ENCODE data around the gene MYO1F. TPM values are rescaled to one million over a fixed set of nuclear protein-coding genes. Genes with fewer than 3 reads are reported as not detected.
"Not testable (repeated sequence)": the region's sequence is repeated elsewhere in the genome, so short reads cannot be mapped to it uniquely, and the experiment has no call there.

Gene MYO1F
- total RNA-seq, 4 donors from 2014 or later: 5.1 to 21.5 (median 6.0) TPM

DNA sequence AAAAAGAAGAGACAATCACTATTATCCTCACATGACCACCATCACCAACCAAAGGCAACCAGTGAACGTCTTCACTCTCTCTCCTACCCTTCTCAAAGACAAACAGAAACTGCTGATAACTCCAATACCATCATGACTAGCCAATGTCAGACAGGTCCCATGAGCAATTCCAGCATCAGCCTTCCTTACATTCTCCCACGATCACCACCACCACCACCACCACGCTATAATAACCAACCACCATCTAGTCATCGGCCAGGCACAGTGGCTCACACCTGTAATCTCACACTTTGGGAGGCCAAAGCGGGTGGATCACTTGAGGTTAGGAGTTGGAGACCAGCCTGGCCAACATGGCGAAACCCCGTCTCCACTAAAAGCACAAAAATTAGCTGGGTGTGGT is 3.9 kb downstream of the MYO1F start:
- intact Hi-C loops (cut with DNase I): no loop called here
- Histone ChIP-seq H3K27ac (no peak overlapping the region), H3K9me3 (no peaks in the 10 kb centered on the region), H3K4me1 (no peaks in the 10 kb centered on the region), H3K4me3 (replicated peaks in 1 of 3) (no peak overlapping the region), H3K27me3 (no peaks in the 10 kb centered on the region), H3K36me3 (no peaks in the 10 kb centered on the region)
- 92 to 93% methylated on average over 7 of the region's 7 CpGs for WGBS, 2 donors
- no peak for DNase-seq
- no peak for TF ChIP-seq POLR2A (IDR thresholded peaks at IDR 0.05)
- TF ChIP-seq, protein P1, sequence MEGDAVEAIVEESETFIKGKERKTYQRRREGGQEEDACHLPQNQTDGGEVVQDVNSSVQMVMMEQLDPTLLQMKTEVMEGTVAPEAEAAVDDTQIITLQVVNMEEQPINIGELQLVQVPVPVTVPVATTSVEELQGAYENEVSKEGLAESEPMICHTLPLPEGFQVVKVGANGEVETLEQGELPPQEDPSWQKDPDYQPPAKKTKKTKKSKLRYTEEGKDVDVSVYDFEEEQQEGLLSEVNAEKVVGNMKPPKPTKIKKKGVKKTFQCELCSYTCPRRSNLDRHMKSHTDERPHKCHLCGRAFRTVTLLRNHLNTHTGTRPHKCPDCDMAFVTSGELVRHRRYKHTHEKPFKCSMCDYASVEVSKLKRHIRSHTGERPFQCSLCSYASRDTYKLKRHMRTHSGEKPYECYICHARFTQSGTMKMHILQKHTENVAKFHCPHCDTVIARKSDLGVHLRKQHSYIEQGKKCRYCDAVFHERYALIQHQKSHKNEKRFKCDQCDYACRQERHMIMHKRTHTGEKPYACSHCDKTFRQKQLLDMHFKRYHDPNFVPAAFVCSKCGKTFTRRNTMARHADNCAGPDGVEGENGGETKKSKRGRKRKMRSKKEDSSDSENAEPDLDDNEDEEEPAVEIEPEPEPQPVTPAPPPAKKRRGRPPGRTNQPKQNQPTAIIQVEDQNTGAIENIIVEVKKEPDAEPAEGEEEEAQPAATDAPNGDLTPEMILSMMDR (IDR thresholded peaks at IDR 0.05): no peak

GRCh38 chr19:8571006-8571411 is 6.2 kb downstream of the MYO1F start:
- H3K27me3 ChIP-seq: no peaks in the 10 kb centered on the region
- no peaks in the 10 kb centered on the region for H3K9me3 ChIP-seq
- TF ChIP-seq, protein P1 (IDR thresholded peaks at IDR 0.05): no peak
- TF ChIP-seq POLR2A (IDR thresholded peaks at IDR 0.05): no peak
- H3K4me3 ChIP-seq (replicated peaks in 1 of 3): no peak overlapping the region
- DNase-seq: peak in 1 of 2 donors; percentile 6
- WGBS, 2 donors: 23 to 36% methylated on average over 2 to 5 of the region's 5 CpGs
- H3K36me3 ChIP-seq: no peaks in the 10 kb centered on the region
- H3K4me1 ChIP-seq: no peaks in the 10 kb centered on the region
- no peak overlapping the region for H3K27ac ChIP-seq
- intact Hi-C loops (cut with DNase I): no loop called here

- no peaks in the 10 kb centered on the region for H3K9me3 ChIP-seq
- H3K4me3 ChIP-seq (replicated peaks in 1 of 3): no peak overlapping the region
- no peak overlapping the region for H3K27ac ChIP-seq
- intact Hi-C loops (cut with DNase I): no loop called here
- WGBS, 2 donors: 49 to 69% methylated on average over 5 of the region's 5 CpGs
- no peaks in the 10 kb centered on the region for H3K4me1 ChIP-seq
- no peaks in the 10 kb centered on the region for H3K27me3 ChIP-seq
- TF ChIP-seq, protein P1 (IDR thresholded peaks at IDR 0.05): no peak
- TF ChIP-seq POLR2A (IDR thresholded peaks at IDR 0.05): no peak
- no peaks in the 10 kb centered on the region for H3K36me3 ChIP-seq
- DNase-seq: peak; percentile 5 to 11
Measured at GRCh38 chr19:8569066-8569771, 8.0 kb downstream of the MYO1F start.

- TF ChIP-seq, protein P1 (IDR thresholded peaks at IDR 0.05): no peak
- TF ChIP-seq POLR2A (IDR thresholded peaks at IDR 0.05): no peak
- intact Hi-C loops (cut with DNase I): no loop called here
- 76 to 80% methylated on average over 15 of the region's 15 CpGs for WGBS, 2 donors
- H3K9me3 ChIP-seq: no peaks in the 10 kb centered on the region
- no peak for DNase-seq
- no peaks in the 10 kb centered on the region for H3K4me1 ChIP-seq
- H3K4me3 ChIP-seq (replicated peaks in 1 of 3): no peak overlapping the region
- no peak overlapping the region for H3K27ac ChIP-seq
- H3K27me3 ChIP-seq: no peaks in the 10 kb centered on the region
- H3K36me3 ChIP-seq: no peaks in the 10 kb centered on the region
Measured at GRCh38 chr19:8567522-8568172, 9.6 kb downstream of the MYO1F start.

DNA sequence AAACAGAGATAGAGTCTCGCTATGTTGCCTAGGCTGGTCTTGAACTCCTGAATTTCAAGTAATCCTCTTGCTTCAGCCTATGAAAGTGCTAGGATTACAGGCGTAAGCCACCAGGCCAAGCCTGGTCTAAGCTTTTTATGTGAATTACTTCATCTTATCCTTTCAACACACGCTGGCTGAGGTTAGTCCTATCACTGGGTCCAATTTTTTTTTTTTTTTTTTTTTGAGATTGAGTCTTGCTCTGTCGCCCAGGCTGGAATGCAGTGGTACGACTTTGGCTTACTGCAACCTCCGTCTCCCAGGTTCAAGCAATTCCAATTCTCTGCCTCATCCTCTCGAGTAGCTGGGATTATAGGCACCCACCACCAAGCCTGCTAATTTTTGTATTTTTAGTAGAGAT is 10.4 kb downstream of the MYO1F start:
- no peak for DNase-seq
- Histone ChIP-seq H3K9me3 (no peaks in the 10 kb centered on the region), H3K4me1 (no peaks in the 10 kb centered on the region), H3K27ac (no peak overlapping the region), H3K27me3 (no peaks in the 10 kb centered on the region), H3K36me3 (no peaks in the 10 kb centered on the region), H3K4me3 (replicated peaks in 1 of 3) (no peak overlapping the region)
- WGBS, 2 donors: 66 to 75% methylated on average over 7 of the region's 7 CpGs
- no peak for TF ChIP-seq POLR2A (IDR thresholded peaks at IDR 0.05)
- TF ChIP-seq, protein P1 (IDR thresholded peaks at IDR 0.05): no peak
- intact Hi-C loops (cut with DNase I): no loop called here

GRCh38 chr19:8564866-8565265 is 12.4 kb downstream of the MYO1F start:
- H3K27ac ChIP-seq; intact Hi-C loops (cut with DNase I): not testable (repeated sequence)

More at GRCh38 chr19:8564866-8565265, 12.4 kb downstream of the MYO1F start:
- H3K27me3 ChIP-seq; H3K9me3 ChIP-seq; H3K4me3 ChIP-seq (replicated peaks in 1 of 3); H3K4me1 ChIP-seq; DNase-seq; H3K36me3 ChIP-seq: not testable (repeated sequence)
- WGBS, 2 donors: 85 to 88% methylated on average over 6 to 8 of the region's 8 CpGs
